Epithelial cell of proximal tubule (primary cell): ENCODE results near the gene ANXA4. TPM values are rescaled to one million over a fixed set of nuclear protein-coding genes. Genes with fewer than 3 reads are reported as not detected.
"Not testable (repeated sequence)": the region's sequence is repeated elsewhere in the genome, so short reads cannot be mapped to it uniquely, and the experiment has no call there.

Experiments
- DNase-seq: peaks from one replicate; pipeline ENCODE4 v3.0.0-alpha.2; 2011; ENCODE audit warnings: low read depth
- H3K4me3 ChIP-seq: 2 replicates; pipeline ENCODE4 v1.5.1; 2011; ENCODE audit warnings: low read depth, mild to moderate bottlenecking, low read length
- CTCF ChIP-seq: conservative IDR thresholded peaks from 2 replicates; pipeline ENCODE4 v1.5.1; 2012; ENCODE audit warnings: low read depth, mild to moderate bottlenecking, low read length
- total RNA-seq: library from RNA; depleted of rRNA; stranded (reverse); fragments of >200 nt; gene quantifications from 2 replicates; pipeline ENCODE4 v1.2.3, GENCODE V29; 2015

Gene ANXA4
- total RNA-seq, 1 donor from 2014 or later, result 61.2 TPM

- no peak overlapping the region for H3K4me3 ChIP-seq
- no peak for TF ChIP-seq CTCF
- DNase-seq, result no peak
Measured at GRCh38 chr2:69754633-69755032, 12.7 kb downstream of the ANXA4 start.

- H3K4me3 ChIP-seq, result peak overlapping the region; percentile 8
- no peak for DNase-seq
- TF ChIP-seq CTCF, result no peak
Measured at GRCh38 chr2:69755862-69756467, 14.0 kb downstream of the ANXA4 start.

- DNase-seq, result no peak
- TF ChIP-seq CTCF, result no peak
- no peak overlapping the region for H3K4me3 ChIP-seq
Measured at GRCh38 chr2:69762025-69762424, 20.1 kb downstream of the ANXA4 start.

GRCh38 chr2:69762513-69763494 lies 20.9 kb downstream of the ANXA4 start:
- H3K4me3 ChIP-seq, result no peak overlapping the region
- DNase-seq, result no peak
- no peak for TF ChIP-seq CTCF

GRCh38 chr2:69763831-69764230 lies 21.9 kb downstream of the ANXA4 start:
- not testable (repeated sequence) for DNase-seq, H3K4me3 ChIP-seq

GRCh38 chr2:69764286-69765095 lies 22.6 kb downstream of the ANXA4 start:
- no peak overlapping the region for H3K4me3 ChIP-seq
- DNase-seq, result no peak

More at GRCh38 chr2:69764286-69765095, 22.6 kb downstream of the ANXA4 start:
- TF ChIP-seq CTCF, result no peak
